ENCODE results near the gene CD99. TPM values are rescaled to one million over a fixed set of nuclear protein-coding genes. Genes with fewer than 3 reads are reported as not detected.

The CD99 gene
- polyA plus RNA-seq, 3 donors, result 159 to 217 (median 184) TPM

GRCh38 chrX:2689773-2690666, 1.1 kb upstream of the CD99 start:
- intact Hi-C loops (cut with micrococcal nuclease), result no loop called here
- TF ChIP-seq, protein P1, sequence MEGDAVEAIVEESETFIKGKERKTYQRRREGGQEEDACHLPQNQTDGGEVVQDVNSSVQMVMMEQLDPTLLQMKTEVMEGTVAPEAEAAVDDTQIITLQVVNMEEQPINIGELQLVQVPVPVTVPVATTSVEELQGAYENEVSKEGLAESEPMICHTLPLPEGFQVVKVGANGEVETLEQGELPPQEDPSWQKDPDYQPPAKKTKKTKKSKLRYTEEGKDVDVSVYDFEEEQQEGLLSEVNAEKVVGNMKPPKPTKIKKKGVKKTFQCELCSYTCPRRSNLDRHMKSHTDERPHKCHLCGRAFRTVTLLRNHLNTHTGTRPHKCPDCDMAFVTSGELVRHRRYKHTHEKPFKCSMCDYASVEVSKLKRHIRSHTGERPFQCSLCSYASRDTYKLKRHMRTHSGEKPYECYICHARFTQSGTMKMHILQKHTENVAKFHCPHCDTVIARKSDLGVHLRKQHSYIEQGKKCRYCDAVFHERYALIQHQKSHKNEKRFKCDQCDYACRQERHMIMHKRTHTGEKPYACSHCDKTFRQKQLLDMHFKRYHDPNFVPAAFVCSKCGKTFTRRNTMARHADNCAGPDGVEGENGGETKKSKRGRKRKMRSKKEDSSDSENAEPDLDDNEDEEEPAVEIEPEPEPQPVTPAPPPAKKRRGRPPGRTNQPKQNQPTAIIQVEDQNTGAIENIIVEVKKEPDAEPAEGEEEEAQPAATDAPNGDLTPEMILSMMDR (IDR thresholded peaks at IDR 0.05), result no peak
- peak overlapping the region; percentile 75 for H2AFZ ChIP-seq (ENCODE audit: insufficient read depth, low read depth, low read length, poor library complexity, severe bottlenecking)
- Mint-ChIP-seq H3K4me3 (peak overlapping the region; percentile 89 to 98), H3K27me3 (ENCODE audit: low read depth in 3 of 3) (peaks cover 8 to 22% (median 9%) of the 10 kb centered on the region in 3 donors), H3K27ac (peak overlapping the region in 4 of 7 donors; percentile 32 to 80 (median 60)), H3K4me1 (peaks cover 31% of the 10 kb centered on the region), H3K9me3 (no peaks in the 10 kb centered on the region), H3K36me3 (peaks cover 15 to 21% of the 10 kb centered on the region in 2 donors)
- peak overlapping the region; percentile 80 for H3K4me2 ChIP-seq (replicated peaks; ENCODE audit: extremely low read depth, low read length, poor library complexity, severe bottlenecking)
- peak overlapping the region; percentile 83 for H3K9ac ChIP-seq (ENCODE audit: insufficient read depth, low read length, poor library complexity, severe bottlenecking)
- H4K20me1 ChIP-seq (ENCODE audit: insufficient read depth, low read length), result peaks cover 13% of the 10 kb centered on the region
- H3K36me3 ChIP-seq (replicated peaks in 1 of 2; ENCODE audit: control insufficient read depth in 1 of 2, insufficient read depth in 2 of 2, low read length in 2 of 2), result no peaks in the 10 kb centered on the region
- H3K9me3 ChIP-seq (replicated peaks in 1 of 2; ENCODE audit: control insufficient read depth in 1 of 2, insufficient read depth in 1 of 2, low read length in 2 of 2), result no peaks in the 10 kb centered on the region
- H3K4me1 ChIP-seq (ENCODE audit: control insufficient read depth in 1 of 2, insufficient read depth in 2 of 2, low read length in 2 of 2), result peaks cover 33 to 35% of the 10 kb centered on the region in 2 donors
- 89% methylated on average over 25 of the region's 37 CpGs for WGBS (ENCODE audit: insufficient coverage)
- H3K4me3 ChIP-seq (replicated peaks in 1 of 3; ENCODE audit: low read depth in 2 of 3, low read length in 3 of 3), result peak overlapping the region in 2 of 3 experiments; percentile 73 to 90
- H3K27me3 ChIP-seq (ENCODE audit: control insufficient read depth in 2 of 2, insufficient read depth in 2 of 2, low read length in 2 of 2), result no peaks in the 10 kb centered on the region
- no peak for DNase-seq
- H3K79me2 ChIP-seq (ENCODE audit: insufficient read depth, low read length), result peaks cover 39% of the 10 kb centered on the region
- no peak overlapping the region for H3K27ac ChIP-seq (ENCODE audit: low read depth in 1 of 2, low read length in 2 of 2)

- Histone ChIP-seq H3K4me3 (replicated peaks in 1 of 3; ENCODE audit: low read depth in 2 of 3, low read length in 3 of 3) (peak overlapping the region; percentile 73 to 90 (median 85)), H3K36me3 (replicated peaks in 1 of 2; ENCODE audit: control insufficient read depth in 1 of 2, insufficient read depth in 2 of 2, low read length in 2 of 2) (no peaks in the 10 kb centered on the region), H3K9me3 (replicated peaks in 1 of 2; ENCODE audit: control insufficient read depth in 1 of 2, insufficient read depth in 1 of 2, low read length in 2 of 2) (no peaks in the 10 kb centered on the region), H3K27me3 (ENCODE audit: control insufficient read depth in 2 of 2, insufficient read depth in 2 of 2, low read length in 2 of 2) (no peaks in the 10 kb centered on the region), H2AFZ (ENCODE audit: insufficient read depth, low read depth, low read length, poor library complexity, severe bottlenecking) (peak overlapping the region; percentile 75), H3K79me2 (ENCODE audit: insufficient read depth, low read length) (peaks cover 51% of the 10 kb centered on the region), H4K20me1 (ENCODE audit: insufficient read depth, low read length) (peaks cover 13% of the 10 kb centered on the region), H3K27ac (ENCODE audit: low read depth in 1 of 2, low read length in 2 of 2) (peak overlapping the region; percentile 64 to 83), H3K4me2 (replicated peaks; ENCODE audit: extremely low read depth, low read length, poor library complexity, severe bottlenecking) (peak overlapping the region; percentile 80), H3K9ac (ENCODE audit: insufficient read depth, low read length, poor library complexity, severe bottlenecking) (peak overlapping the region; percentile 83), H3K4me1 (ENCODE audit: control insufficient read depth in 1 of 2, insufficient read depth in 2 of 2, low read length in 2 of 2) (peaks cover 44 to 52% of the 10 kb centered on the region in 2 donors)
- peak in 1 of 3 donors; percentile 23 for DNase-seq
- Mint-ChIP-seq H3K27me3 (ENCODE audit: low read depth in 3 of 3) (peaks cover 8 to 22% (median 9%) of the 10 kb centered on the region in 3 donors), H3K9me3 (no peaks in the 10 kb centered on the region), H3K4me1 (peaks cover 46% of the 10 kb centered on the region), H3K4me3 (peak overlapping the region; percentile 98), H3K27ac (peak overlapping the region; percentile 78 to 97 (median 91)), H3K36me3 (peaks cover 15 to 28% of the 10 kb centered on the region in 2 donors)
- 0% methylated on average over 31 of the region's 42 CpGs for WGBS (ENCODE audit: insufficient coverage)
- intact Hi-C loops (cut with micrococcal nuclease), result loop anchor here (2.0 kb wide), 3 partner anchors 15 to 81 kb away; no protein-coding TSS in a partner anchor
- TF ChIP-seq, protein P1 (IDR thresholded peaks at IDR 0.05), result no peak
These were observed 587 bp downstream of the CD99 start for GRCh38 chrX:2691543-2692220.

Data from CD14-positive monocyte (primary cell).